Fibroblast of skin of left quadriceps (primary cell): Measurements from ENCODE around the gene URI1.
"Not testable (repeated sequence)": the region's sequence is repeated elsewhere in the genome, so short reads cannot be mapped to it uniquely, and the experiment has no call there.

ENCODE experiments used
- DNase-seq, 2 experiments: peaks; one replicate each; pipeline ENCODE4 v3.0.0-alpha.2; 2013; ENCODE audit warnings: low read depth in 2 of 2

The URI1 gene

DNA sequence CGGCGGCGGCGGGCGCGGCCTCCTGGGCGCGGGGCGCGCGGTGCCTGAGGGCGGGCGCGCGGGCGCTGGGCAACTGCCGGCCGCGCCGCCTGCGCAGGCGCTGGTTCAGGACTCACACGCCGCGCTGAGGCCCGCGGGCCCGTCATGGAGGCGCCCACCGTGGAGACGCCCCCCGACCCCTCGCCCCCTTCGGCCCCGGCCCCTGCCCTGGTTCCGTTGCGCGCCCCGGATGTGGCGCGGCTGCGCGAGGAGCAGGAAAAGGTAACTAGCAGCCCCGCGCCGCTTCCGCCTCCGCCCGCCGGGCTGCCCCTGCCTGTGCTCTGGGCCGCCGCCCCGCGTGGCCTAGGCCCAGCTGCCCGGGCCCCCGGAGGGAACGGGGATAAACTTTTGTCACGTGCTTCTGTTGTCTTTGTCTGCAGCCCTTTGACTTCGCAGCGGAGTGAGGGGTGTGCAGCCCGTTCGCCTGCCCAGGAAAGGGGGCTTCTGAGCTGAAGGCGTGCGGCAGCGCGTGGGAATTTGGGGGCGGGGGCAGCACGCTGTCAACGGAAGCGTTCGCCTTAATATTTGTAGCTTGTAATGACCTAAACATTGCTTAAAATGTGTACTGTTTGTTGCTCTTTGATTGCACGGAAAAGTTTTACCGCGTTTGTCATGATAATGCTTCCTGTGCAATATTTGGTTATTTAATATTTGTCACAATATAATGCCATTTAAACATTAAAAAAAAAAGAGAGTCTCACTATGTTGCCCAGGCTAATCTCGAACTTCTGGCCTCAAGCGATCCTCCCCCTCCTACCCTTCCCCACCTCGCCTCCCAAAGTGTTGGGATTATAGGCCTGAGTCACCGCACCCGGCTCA lies 594 bp downstream of the URI1 start:
- DNase-seq = no peak

DNA sequence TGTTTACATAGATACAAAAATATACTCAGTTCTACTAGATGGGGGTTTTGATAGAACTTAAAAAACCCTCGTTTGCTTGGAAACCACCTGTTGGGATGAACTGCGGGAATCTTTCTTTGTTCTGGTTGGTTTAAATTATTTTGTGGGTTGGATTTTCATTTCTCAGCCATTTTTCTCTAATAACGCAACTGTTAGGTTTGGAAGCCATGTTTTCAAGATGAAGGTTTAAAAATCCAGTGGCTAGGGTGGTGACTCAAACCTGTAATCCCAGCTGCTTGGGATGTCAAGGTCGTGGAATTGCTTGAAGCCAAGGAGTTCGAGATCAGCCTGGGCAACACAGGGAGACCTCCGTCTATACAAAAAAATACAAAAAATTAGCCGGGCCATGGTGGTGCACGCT lies 1.6 kb downstream of the URI1 start:
- no peak for DNase-seq

DNA sequence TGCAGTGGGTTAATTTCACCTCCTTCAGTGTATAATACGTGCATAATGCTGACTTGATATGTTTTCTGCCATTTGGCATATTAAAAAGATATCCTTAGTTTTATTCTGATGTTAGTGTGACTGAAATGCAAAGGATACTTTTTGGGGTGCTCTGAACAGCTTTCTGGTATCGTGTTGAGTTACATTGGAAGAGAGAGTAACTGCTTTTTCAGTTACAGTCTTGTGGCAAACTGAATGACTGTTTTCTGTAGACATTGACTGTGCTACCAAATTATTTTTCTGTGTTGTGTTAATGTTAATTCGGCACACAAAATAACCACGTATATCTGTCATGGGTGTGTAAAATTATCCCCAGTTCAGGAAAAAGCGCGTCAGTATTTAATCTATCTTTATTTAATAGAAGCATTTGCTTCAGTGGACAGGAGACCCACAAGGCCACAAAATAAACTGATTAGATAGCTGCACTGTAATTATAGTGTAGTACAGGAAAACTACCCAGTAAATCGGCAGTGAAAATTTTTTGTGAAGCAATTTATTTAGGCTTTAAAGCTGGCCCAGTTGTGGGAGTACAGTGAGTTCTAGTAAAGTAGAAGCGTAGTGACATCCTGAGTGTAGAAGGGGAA lies 2.5 kb downstream of the URI1 start:
- DNase-seq = no peak

DNA sequence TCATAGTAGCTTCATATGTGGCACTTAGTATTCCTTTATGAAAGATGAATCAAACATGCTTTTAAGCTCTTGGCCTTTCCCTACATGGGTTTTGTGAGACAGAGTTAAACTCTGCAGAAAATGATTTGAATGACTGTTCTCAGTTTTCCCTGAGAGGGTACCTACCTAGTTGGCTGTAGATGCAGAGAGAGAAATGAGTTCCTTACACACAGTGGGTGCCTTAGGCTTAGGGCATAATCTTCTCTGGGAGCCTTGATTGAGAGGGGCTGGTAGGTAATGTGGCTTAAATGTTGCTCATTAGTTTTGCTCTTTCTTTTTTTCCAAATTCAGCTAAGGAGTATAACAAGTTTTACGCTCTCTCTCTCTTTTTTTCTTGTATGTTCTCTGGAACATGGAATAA lies 3.0 kb downstream of the URI1 start:
- no peak for DNase-seq

DNA sequence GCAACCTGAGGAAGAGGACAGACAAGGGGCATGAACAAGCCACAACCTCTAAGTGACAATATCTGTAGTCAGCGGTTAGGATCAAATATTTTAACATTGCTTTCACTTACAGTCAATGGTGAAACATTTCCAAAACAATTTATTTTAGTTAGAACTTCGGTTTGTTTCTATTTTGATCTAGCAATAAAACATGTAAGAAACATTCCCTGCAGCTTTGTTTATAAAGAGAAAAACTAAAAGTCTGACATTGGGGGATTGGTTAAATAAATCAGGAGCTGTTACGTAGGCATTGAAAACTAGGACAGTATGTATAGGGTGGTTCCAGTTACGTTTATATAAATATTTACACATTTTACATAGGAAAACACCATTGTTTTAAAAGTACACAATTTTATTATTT lies 3.4 kb downstream of the URI1 start:
- no peak for DNase-seq

DNA sequence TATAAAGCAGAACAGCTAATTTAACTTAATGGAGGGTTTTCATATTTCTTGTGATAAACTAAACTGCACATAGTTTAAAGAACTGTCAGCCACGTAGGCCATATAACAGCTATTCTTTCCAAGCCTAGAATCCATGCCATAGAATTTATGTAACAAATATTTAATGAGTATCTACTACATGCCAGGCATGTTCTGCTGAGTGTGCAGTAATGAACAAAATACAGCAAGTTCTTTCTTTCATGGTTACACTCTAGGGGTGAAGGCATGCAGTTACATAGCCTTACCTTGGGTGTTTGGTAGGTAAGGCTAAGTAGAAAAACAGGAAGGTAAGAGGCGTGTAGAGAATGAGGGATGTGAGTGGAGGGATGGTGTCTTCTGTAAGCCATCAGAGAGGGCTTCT lies 4.6 kb downstream of the URI1 start:
- no peak for DNase-seq

DNA sequence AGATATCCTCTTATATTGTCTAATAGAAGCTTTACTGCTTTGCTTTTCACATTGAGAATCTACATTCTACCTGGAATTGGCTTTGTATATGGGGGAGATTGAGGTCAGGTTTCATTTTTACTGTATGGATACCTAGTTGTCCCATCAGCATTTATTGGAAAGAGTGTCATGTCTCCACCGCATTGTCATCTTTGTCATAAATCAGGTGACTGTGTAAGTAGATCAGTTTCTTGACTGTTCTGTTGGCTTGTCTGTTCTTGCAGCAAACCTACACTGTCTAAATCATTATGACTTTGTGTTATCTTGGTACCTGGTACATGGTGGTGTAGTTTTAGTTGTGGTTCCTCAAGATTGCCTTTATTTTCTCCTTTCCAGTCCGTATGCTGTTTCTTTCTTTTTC lies 5.8 kb downstream of the URI1 start:
- DNase-seq = no peak

DNA sequence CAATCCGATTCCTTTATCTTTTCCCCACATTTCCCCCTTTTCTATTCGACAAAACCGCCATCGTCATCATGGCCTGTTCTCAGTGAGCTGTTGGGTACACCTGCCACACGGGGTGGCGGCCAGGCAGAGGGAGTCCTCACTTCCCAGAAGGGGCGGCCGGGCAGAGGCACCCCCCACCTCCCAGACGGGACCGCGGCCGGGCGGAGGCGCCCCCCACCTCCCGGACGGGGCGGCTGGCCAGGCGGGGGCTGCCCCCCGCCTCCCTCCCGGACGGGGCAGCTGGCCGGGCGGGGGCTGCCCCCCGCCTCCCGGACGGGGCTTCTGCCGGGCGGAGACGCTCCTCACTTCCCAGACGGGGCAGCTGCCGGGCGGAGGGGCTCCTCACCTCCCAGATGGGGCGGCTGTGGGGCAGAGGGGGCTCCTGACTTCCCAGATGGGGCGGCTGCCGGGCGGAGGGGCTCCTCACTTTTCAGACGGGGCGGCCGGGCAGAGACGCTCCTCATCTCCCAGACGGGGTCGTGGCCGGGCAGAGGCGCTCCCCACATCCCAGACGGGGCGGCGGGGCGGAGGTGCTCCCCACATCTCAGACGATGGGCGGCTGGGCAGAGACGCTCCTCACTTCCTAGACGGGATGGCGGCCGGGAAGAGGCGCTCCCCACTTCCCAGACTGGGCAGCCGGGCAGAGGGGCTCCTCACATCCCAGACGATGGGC lies 6.9 kb downstream of the URI1 start:
- not testable (repeated sequence) for DNase-seq

DNA sequence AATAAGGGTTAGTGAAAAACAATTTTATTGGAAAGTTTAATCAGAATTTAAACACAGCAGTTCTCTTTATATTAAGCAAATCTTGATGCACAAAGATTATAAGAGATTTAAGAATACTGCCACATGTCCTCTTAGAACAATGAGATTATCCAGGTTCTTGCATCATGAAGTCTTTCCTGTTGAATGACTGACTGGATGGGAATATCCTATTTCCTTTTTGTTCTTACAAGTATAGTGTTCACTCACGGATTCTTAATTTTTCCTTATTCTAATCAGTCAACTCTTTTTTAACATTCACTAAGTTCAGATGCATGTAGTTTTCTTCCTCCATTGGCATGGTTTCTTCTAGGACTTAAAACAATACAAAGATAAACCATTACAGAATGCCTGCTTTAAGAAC lies 10.1 kb downstream of the URI1 start:
- no peak for DNase-seq

DNA sequence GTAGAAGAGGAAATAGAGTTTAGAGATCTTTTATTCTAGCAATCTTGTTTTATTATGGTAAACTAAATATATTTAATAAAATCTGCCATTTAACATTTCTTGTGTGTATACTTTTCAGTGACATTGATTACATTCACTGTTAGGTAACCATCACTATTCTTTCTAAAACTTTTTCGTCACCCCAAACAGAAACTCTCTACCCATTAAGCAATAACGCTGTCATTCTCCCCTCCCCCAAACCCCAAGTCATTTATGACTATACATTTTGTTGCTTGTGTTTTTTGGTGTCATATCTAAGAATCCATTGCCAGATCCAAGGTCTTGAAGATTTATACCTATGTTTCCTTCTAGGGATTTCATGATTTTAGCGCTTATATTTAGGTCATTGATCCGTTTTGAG lies 10.6 kb downstream of the URI1 start:
- no peak for DNase-seq

DNA sequence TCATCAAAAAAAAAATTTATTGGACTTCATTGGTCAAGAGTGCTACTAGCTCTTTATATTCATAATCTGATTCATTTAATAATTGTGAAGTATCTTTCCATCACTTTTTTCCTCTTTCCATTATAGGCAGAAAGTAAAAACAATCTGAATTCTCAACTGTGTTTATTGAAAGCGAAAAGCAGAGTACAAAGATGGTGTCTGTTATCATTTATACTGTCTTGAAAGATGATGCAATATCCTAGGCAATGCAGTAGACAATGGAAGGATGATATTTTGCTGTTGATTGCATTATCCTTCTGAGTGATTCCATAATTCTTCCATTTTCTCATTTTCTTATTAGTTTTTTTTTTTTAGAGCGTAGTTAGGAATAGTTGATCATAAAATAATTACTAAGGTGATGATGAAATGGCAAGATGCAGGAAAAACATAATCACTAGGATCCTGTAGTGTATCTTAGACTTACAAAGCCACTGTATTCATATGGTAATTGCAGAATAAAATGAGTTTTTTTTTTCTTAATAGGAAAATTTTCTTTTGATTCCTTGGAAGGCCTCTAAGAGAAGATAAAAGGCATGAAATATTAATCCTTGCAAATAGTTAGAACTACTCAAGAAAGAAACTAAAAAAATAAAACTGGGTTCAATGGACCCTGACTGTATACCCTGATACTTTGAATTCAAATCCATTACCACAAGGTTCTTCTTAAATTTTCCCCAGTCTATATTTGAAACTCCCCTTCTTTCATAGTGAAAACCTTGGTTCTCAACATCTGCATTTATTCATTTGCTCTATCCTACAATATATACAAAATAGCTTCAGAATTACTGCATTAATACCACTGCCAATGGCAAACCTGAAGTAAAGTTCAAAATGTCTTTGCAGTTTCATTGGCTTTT lies 11.6 kb downstream of the URI1 start:
- DNase-seq = no peak

DNA sequence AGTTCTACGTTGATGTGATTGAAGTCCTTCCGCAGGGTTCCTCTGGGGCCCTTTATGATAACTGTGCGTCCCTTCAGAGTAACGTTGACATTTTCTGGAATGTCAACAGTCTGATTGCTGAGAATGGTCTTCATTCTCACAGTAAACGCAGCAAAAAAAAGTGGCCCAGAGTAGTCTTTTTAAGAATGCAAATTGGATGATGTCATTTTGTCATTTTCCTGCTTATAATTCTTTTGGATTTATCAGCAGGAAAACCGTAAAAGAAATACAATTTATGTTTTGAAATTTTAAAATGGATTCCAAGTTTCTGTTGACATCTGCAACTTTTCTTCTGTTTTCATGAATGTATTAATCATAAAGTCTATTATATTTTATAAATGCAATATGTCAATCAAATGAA lies 14.8 kb downstream of the URI1 start:
- DNase-seq = no peak

DNA sequence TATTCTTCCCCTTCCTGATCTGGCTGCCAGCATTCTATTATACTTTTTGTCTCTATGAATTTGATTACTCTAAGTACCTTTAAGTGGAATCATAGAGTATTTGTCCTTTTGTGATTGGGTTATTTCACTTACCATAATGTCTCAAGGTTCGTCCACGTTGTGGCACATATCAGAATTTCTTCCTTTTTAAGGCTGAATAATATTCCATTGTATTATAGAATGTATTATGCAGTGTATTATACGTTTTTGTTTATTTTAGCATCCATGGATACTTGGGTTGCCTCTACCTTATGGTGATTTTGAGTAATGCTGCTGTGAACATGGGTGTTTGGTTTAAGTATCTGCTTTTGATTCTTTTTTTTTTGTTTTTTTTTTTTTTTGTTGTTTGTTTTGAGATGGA lies 19.3 kb downstream of the URI1 start:
- no peak for DNase-seq

DNA sequence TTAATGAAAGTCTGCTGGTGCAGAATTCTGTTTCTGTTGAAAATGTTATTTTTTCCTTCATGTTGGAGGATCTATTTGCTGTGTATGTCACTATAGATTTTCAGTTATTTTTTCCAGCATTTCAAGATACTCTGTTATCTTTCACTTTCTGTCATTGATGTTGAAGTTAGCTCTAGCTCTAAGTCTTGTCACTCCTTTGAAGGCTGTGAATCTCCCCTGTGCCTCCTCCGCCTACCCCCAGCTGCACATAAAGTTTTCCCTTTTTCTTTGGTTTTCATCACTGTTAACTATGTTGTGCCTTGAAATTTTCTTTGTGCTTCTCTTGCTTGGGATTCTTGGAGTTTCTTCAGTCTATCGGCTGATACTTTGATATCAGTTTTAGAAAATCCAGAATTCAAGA lies 20.8 kb downstream of the URI1 start:
- no peak for DNase-seq

DNA sequence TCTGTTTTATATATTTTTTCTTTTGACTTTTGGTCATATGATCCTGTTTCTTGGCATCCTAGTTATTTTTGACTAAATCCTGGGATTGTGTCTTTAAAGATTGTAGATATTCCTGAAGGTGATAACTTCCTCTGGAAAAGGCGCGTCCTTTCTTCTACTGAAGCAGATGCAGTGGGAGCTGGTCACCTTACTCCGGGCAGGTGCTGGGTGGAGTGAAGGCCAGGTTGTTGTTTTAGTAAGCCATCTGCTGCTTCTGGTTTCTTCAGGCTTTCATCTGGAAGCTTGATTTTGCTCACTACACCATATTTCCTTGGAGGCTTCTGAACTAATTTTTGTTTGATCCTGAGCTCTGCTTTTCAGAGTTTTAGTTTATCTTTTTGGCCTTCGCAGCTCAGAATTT lies 21.5 kb downstream of the URI1 start:
- DNase-seq = no peak

DNA sequence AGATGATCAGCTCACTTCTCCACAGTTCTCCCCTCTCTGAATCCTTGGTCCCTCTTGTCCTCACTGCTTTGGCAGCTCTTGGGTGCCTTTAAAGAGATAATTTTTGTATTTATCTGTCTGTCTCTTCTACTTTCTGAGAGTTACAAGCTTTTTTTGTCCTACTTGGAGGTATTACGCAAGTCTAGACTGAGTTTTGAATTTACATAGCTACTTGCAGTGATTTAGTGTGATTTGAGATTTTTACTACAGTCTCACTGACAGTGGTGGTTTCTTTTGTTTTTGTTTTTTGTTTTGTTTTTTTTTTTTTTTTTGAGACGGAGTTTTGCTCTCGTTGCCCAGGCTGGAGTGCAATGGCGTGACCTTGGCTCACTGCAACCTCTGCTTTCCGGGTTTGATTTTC lies 22.1 kb downstream of the URI1 start:
- DNase-seq = no peak

DNA sequence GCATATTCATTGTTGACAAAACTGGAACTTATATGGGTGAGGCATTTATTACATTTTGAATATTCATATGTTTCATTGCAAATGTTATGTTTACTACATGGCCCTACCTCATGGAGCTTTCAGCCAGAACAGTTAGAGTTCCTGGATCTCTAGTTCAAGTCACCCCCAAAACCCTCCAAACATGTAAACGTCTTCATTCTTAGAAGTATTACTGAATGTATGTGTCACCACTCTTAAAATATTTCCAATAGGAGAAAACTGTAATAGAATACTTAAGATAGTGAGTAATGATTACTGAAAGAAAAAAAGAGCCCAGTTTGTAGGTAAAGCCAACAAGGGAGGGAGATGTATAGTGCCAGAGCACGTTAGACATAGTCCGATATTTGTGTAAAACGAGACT lies 23.5 kb downstream of the URI1 start:
- peak; percentile 34 to 42 for DNase-seq

DNA sequence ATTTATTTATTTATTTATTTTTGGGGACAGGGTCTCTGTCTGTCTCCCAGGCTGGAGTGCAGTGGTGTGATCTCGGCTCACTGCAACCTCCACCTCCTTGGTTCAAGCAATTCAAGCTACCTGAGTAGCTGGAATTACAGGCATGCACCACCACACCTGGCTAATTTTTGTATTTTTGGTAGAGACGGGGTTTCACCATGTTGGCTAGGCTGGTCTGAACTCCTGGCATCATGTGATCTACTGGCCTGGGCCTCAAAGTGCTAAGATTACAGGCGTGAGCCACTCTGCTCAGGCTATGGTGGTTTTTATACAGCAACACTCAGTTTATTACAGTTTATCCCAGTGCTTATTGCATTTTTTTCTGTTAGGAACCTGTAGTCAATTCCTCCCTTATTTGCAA lies 24.1 kb downstream of the URI1 start:
- not testable (repeated sequence) for DNase-seq

DNA sequence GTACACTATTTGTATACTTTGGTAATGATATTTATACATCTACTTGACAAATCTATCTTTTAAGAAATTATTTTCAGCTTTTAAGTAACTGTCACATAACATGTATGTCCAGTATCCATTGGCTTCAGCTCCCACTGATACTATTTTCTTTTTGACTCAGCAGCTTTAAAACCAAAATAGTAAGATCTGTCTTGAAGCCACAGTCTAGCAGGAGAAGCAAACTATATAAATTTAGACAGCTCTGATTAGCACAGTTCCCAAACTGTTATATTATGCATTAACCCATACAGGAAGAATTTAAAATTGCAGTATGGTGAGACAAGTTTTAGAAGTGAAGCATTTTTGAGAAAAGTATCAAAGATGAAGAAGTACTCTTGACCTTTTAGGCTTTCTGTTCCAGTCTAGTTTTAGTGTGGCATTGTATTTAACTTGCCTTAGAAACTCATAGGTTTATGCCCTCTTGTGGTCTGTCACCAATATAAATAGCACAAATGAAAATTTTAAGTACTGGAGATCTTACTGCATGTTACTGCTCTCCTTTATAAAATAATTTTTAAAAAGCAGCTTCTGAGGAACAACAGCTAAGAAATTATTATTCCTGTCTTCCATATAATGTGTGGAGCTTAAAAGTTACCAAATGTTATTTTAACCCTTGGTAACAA lies 24.7 kb downstream of the URI1 start:
- DNase-seq = no peak

DNA sequence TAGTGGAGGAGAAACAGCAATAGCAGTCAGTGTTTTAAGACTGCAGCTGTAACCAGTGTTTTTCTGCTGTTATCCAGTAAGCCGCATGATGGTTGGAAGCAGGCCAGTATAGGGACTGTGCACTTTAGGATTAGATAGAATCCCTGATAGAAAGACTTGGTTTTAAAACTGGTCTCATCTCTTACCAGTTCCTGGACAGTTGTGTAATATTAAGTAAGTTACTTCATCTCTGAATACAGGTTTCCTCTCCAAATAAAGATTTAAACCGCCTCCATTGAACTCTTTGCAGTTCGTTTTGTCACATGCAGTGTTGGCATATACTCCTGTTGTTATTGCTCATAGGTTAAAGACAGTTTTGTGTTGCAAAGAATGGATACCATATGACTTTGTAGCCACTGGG lies 25.6 kb downstream of the URI1 start:
- DNase-seq = no peak

DNA sequence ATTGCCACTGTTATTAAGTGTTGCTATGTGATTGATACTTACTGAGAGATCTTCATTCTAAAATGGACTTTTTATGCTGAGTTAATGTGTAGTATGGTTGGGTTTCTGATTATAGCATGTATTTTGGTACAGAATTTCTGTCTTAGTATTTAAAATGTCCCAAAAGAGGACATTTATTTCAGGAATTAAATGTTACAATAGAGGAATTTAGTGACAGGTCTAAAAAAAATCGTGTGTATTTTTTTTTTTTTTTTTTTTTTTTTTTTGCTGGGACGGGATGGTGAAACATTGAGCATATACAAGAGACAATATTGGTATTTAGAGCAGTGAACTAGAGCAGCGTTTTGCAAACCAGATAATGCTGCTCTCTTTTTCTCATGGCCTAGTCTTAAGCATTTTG lies 27.9 kb downstream of the URI1 start:
- no peak for DNase-seq
